ENCODE data around the gene MAP4K4.

MAP4K4 gene

DNA sequence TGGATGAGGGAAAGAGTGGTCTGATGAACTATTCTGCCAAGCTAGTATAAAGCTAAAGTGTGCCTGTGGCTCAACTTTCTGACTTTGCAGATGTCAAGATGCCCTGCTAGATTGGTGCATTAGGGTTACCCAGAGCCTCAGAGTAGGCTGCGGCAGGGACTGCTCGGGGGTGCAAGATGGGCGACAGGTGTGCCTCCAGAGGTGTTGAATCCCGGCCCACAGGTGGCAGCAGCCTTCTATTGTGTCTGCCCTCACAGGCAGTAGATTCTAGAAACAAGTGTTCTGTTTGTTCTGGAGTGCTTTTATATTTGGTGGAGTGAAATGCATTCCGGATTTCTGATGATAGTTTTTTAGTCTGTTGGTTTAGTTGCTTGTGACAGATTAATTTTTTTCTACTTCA is 162.7 kb downstream of the MAP4K4 start:
- DNase-seq (ENCODE audit: extremely low read depth in 1 of 2, low read depth in 1 of 2), result no peak

- DNase-seq (ENCODE audit: extremely low read depth in 1 of 2, low read depth in 1 of 2), result no peak
These were observed 163.3 kb downstream of the MAP4K4 start for GRCh38 chr2:101860782-101861181.

GRCh38 chr2:101861382-101861781 is 163.9 kb downstream of the MAP4K4 start:
- no peak for DNase-seq (ENCODE audit: extremely low read depth in 1 of 2, low read depth in 1 of 2)

GRCh38 chr2:101863534-101863933 is 166.0 kb downstream of the MAP4K4 start:
- no peak for DNase-seq (ENCODE audit: extremely low read depth in 1 of 2, low read depth in 1 of 2)

GRCh38 chr2:101864426-101864825 is 166.9 kb downstream of the MAP4K4 start:
- DNase-seq (ENCODE audit: extremely low read depth in 1 of 2, low read depth in 1 of 2), result no peak

DNA sequence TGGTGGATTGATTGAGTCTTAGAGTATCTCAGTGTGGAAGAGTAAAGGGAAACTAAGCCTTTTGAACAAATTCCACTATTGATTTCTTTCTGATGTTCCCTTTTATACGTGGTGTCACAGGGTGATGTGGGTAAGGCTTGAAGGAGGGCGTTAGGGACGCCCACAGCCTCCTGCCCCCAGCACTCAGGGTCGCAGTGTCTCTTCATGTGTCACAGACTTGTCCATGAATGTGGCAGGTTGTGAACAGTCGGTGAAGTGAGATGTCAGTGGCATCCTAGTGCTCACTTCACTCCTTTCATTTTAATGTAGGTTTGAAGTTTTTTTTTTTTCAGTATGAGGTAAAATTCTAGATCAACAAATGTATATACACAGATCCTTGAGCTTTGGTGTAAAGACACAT is 171.0 kb downstream of the MAP4K4 start:
- no peak for DNase-seq (ENCODE audit: extremely low read depth in 1 of 2, low read depth in 1 of 2)

DNA sequence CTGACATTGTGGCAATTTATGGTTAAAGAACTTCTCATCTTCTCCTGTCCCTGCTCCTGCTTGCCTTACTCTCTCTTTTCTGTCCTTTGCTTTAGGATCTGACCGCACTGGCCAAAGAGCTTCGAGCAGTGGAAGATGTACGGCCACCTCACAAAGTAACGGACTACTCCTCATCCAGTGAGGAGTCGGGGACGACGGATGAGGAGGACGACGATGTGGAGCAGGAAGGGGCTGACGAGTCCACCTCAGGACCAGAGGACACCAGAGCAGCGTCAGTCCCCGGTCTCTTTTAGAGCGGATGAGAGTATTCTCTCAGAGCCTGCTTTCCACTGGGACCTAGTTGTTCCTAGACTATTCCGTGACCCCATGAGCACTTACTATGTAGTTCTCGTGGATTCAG is 172.0 kb downstream of the MAP4K4 start:
- no peak for DNase-seq (ENCODE audit: extremely low read depth in 1 of 2, low read depth in 1 of 2)

DNA sequence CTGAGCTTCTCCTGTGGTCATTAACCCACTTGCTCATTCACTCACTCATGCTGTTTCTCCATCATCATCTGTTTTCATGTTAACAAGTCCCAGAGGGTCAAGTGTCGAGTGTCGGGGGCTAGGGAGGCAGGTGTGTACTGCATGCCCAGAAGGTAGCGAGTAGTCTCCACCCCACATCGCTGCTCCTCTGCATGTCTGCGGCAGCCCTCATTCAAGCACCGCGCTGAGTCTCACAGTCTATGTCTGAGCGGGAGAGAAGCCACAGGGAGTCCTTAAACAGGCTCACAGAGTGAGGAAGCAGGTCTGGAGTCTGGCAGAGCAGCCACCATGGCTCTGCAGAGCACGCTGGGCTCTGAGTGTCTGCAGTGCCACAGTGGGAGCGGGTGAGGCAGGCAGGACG is 172.9 kb downstream of the MAP4K4 start:
- no peak for DNase-seq (ENCODE audit: extremely low read depth in 1 of 2, low read depth in 1 of 2)

- no peak for DNase-seq (ENCODE audit: extremely low read depth in 1 of 2, low read depth in 1 of 2)
These were observed 174.0 kb downstream of the MAP4K4 start for GRCh38 chr2:101871480-101871879.

- DNase-seq (ENCODE audit: extremely low read depth in 1 of 2, low read depth in 1 of 2), result no peak
These were observed 175.0 kb downstream of the MAP4K4 start for GRCh38 chr2:101872480-101872879.

- no peak for DNase-seq (ENCODE audit: extremely low read depth in 1 of 2, low read depth in 1 of 2)
These were observed 176.0 kb downstream of the MAP4K4 start for GRCh38 chr2:101873543-101873942.

- DNase-seq (ENCODE audit: extremely low read depth in 1 of 2, low read depth in 1 of 2), result no peak
These were observed 176.6 kb downstream of the MAP4K4 start for GRCh38 chr2:101874069-101874468.

DNA sequence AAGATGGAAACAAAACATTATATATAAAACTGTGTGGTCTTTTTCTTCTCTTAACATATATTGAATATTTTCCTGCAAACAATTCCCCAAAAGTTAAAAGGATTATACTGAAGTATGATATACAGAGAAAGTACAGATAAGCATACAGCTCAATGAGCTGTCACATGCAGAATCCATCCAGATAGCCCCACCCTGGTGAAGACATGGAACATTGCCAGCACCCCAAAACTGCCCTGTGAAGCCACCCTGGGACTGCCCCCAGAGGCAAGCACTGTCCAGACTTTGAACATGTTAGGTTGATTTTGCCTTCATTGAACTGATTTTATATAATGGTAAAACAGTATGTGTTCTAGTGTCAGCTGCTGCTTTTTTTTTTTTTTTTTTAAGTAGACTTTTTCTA is 182.0 kb downstream of the MAP4K4 start:
- DNase-seq (ENCODE audit: extremely low read depth in 1 of 2, low read depth in 1 of 2), result no peak

DNA sequence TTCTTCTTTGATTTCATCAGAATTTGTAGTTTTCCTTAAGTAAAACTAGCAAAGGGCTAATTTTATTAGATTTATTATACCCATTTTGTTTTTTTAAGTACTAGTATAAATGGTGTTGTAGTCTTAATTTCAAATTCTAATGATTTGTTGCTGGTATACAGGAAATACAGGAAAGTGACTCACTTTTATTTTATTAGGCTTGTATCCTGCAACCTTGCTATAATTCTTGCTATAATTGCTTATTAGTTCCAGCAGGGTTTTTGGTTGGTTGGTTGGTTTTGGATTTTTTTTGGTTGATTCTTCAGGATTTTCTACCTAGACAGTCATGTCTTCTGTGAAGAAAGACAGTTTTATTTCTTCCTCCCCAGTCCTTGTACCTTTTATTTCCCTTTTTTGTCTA is 183.6 kb downstream of the MAP4K4 start:
- no peak for DNase-seq (ENCODE audit: extremely low read depth in 1 of 2, low read depth in 1 of 2)

GRCh38 chr2:101882769-101883307 is 185.3 kb downstream of the MAP4K4 start:
- DNase-seq (ENCODE audit: extremely low read depth in 1 of 2, low read depth in 1 of 2), result no peak

DNA sequence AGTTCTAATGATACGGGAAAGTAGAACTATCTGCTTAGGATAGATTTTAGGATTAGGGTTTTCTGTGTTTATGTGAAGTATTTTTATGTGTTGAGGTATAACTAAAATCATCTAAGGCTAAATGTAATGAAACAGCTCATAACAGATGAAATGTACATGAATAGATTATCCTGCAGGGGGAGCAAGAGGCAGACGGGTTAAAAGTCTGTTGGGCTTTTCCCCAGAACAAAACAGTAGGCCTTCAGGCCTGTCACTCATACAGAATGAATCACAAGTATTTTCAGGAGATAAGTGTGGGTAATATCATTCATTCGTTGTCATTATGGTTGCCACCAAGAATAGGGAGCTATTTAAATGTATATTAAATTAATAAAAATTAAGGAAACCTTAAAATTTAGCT is 186.4 kb downstream of the MAP4K4 start:
- peak in 1 of 2 donors; percentile 25 for DNase-seq (ENCODE audit: extremely low read depth in 1 of 2, low read depth in 1 of 2)

DNA sequence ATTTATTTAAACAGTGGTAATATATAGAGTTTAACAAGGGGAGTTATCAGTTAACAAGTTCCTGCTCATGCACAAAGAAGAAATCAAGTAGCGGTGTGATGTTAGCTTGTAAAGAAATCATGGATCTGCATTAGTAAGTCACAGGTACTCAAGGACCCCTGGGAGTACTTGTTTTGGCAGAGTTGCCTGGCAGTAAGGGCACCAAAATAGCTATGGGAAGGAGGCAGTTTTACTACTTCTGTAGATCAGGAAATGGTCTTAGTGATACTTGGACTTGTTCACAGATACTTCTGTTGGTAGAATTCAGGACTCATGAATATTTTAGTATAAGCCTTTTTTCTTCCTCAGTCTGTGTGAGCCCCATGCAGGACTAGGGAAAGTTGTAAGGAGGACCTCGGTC is 186.9 kb downstream of the MAP4K4 start:
- no peak for DNase-seq (ENCODE audit: extremely low read depth in 1 of 2, low read depth in 1 of 2)

DNA sequence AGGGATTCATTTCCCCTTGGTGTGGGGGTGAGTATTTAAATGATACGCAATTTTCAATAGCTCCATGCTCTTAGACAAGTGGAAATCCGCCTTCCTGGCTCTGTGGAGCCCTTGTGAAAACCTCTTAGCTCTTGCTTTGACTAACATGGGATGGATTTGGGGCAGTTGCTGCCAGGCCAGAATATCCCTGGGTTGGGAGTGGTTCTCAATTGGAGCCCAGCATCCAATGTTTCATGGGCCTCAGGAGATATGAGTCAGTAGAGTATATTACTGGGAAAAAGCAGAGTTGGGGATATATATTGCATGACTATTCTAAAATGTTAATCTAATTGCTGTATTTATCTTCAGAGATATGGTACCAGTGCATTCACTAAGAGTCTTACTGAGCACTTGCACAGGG is 189.8 kb downstream of the MAP4K4 start:
- no peak for DNase-seq (ENCODE audit: extremely low read depth in 1 of 2, low read depth in 1 of 2)

- no peak for DNase-seq (ENCODE audit: extremely low read depth in 1 of 2, low read depth in 1 of 2)
These were observed 192.1 kb downstream of the MAP4K4 start for GRCh38 chr2:101889460-101890098.

- no peak for DNase-seq (ENCODE audit: extremely low read depth in 1 of 2, low read depth in 1 of 2)
These were observed 194.9 kb downstream of the MAP4K4 start for GRCh38 chr2:101892377-101892776.

- no peak for DNase-seq (ENCODE audit: extremely low read depth in 1 of 2, low read depth in 1 of 2)
These were observed 196.3 kb downstream of the MAP4K4 start for GRCh38 chr2:101893681-101894381.

- DNase-seq (ENCODE audit: extremely low read depth in 1 of 2, low read depth in 1 of 2), result no peak
These were observed 197.5 kb downstream of the MAP4K4 start for GRCh38 chr2:101895039-101895438.

Data from stimulated activated CD8-positive, alpha-beta memory T cell treated with anti-CD3 and anti-CD28 coated beads, Interleukin-7, amount 100 ng/mL, for 48 hours (primary cell).